ENCODE measurements around the gene SLC6A1.

DNA sequence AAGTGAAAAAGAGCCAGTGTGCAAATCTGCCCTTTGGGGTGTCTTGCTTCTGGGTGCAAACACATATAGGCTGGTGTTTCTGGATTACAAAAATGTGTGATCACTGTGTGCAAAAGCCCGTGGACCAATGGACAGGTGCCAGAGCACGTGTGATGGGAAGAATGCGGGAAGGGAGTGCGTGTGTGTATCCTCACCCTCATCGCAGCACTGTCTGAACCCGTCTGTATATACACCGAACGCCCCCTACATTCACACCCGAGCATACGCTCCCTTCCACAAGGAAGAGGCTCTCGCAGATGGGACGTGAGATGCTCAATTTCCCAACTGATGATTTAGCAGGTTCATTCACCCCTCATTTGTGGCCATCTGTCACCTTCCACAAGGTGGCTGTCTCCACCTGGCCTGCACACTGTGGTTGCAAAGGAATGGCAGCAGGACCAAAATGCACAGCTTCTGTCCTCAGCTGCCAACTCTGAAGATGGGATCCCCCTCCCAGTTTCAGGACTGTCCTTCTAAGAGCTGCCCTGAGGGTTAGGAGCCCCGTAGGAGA is 19.4 kb upstream of the SLC6A1 start:
- no peak for TF ChIP-seq EZH2 (IDR thresholded peaks at IDR 0.05; ENCODE audit: borderline replicate concordance, low read length)
- TF ChIP-seq, protein P1, sequence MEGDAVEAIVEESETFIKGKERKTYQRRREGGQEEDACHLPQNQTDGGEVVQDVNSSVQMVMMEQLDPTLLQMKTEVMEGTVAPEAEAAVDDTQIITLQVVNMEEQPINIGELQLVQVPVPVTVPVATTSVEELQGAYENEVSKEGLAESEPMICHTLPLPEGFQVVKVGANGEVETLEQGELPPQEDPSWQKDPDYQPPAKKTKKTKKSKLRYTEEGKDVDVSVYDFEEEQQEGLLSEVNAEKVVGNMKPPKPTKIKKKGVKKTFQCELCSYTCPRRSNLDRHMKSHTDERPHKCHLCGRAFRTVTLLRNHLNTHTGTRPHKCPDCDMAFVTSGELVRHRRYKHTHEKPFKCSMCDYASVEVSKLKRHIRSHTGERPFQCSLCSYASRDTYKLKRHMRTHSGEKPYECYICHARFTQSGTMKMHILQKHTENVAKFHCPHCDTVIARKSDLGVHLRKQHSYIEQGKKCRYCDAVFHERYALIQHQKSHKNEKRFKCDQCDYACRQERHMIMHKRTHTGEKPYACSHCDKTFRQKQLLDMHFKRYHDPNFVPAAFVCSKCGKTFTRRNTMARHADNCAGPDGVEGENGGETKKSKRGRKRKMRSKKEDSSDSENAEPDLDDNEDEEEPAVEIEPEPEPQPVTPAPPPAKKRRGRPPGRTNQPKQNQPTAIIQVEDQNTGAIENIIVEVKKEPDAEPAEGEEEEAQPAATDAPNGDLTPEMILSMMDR (IDR thresholded peaks at IDR 0.05; ENCODE audit: low read length) = no peak

All from OCI-LY1 (cell line).